Right hindlimb (tissue), 1 donor: Measurements from ENCODE around the gene CRYBB2.
"Not testable (repeated sequence)": the region's sequence is repeated elsewhere in the genome, so short reads cannot be mapped to it uniquely, and the experiment has no call there.

ENCODE experiments used
- DNase-seq: peaks from one replicate; pipeline ENCODE4 v3.0.0-alpha.2; 2018

The CRYBB2 gene

DNA sequence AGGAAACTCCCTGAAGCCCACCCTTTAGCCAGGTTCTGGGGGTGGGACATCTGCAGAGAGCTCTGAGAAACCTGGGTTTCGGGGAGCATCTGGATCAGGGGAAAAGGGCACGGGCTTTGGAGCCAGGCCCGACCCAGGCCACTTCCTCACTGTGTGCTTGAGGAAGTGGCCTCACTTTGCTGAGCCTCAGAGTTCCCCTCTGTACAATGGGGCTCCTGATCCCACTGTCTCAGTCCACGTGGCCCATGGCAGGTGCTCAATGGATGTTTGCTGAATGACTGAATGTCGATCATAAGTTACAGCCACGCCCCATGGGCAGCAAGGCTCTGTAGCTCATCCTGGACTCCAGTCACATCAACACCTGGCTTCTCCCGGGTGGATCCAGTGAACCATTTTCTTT lies 18.5 kb upstream of the CRYBB2 start:
- no peak for DNase-seq

- DNase-seq: no peak
Observed at GRCh38 chr22:25201557-25202273, 17.7 kb upstream of the CRYBB2 start.

- DNase-seq: peak; percentile 53
Observed at GRCh38 chr22:25202290-25202921, 17.0 kb upstream of the CRYBB2 start.

DNA sequence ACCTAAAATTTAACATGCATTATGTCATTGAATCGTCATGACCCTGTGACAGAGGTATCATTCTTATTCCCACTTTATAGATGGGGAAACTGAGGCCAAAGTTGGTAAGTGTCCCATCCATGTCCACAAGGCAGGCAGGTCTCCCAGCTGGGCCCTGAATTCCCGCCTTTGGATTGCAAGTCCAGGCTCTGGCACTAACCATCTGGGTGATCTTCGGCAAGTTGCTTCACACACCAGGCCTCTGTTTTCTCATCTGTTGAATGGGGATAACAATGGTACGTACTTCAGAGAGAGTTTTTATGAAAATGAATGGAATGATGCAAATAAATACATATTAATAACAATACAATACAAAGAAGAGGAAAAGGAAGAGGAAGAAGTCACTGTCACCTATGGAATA lies 16.4 kb upstream of the CRYBB2 start:
- DNase-seq: no peak

DNA sequence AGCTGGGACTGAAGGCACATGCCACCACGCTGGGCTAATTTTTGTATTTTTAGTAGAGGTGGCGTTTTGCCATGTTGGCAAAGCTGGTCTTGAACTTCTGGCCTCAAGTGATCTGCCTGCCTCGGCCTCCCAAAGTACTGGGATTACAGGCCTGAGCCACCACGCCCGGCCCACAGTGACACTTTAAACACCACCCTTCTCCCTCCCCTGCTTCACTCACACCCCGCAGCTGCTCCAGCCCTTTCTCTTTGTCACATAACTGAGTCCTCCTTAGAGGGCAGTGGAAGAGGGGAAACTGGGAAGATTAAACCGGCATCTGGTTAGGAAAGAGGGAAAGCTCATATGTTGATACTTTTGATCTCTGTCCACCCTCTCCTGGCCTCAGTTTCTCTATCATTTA lies 14.9 kb upstream of the CRYBB2 start:
- DNase-seq: not testable (repeated sequence)

GRCh38 chr22:25205847-25206246 lies 13.6 kb upstream of the CRYBB2 start:
- DNase-seq: no peak

DNA sequence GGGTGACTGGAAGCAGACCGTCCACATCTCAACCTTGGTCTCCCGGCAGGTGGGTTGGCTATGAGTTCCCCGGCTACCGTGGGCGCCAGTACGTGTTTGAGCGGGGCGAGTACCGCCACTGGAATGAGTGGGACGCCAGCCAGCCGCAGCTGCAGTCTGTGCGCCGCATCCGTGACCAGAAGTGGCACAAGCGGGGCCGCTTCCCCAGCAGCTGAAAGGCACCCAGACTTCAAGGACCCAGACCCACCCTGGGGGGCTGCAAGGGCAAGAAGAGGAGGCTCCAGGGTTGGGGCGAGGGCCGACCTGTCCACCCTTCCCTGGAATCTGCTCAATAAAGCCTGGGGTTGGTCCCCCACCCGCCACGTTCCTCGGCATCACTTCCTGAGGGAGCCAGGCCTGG lies 12.4 kb upstream of the CRYBB2 start:
- no peak for DNase-seq

DNA sequence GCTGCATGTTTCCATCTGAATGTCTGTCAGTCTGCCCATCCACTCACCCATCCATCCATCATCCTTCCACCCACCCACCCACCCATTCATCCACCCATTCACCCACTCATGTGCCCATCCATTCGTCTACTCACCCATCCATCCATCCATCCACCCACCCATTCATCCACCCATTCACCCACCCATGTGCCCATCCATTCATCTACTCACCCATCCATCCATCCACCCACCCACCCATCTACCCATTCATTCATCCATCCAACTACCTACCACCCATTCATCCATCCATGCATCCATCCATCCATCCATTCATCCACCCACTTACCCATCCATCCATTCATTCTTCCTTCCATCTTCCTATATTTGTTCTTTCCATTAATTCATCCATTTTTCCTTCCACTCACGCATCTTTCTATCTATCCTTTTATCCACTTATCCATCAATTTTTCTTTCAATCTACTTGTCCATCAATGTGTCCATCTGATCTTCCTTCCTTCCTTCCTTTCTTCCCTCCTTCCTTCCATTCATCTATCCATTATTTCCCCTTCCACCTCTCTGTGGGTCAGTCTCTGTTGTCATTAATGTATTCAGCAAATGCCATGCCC lies 11.8 kb upstream of the CRYBB2 start:
- no peak for DNase-seq

DNA sequence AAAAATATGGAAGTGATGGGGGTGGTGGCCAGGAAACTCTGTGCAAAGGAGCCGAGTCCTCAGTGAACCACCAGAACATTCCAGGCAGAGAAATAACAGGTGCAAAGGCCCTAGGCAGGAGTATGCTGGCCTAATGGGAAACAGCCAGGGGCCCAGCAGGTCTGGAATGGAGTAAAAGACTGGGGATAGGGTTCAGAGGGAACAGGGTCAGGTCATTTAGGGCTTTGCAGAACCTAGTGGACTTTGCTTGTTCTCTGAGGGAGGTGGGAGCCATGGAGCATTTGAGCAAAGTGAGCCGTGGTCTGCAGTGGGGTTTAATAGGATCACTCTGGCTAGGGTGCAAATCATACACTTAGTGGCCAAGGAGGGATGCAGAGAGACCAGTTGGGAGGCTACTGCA lies 11.1 kb upstream of the CRYBB2 start:
- DNase-seq: no peak

GRCh38 chr22:25208743-25209505 lies 10.5 kb upstream of the CRYBB2 start:
- DNase-seq: no peak

- no peak for DNase-seq
Observed at GRCh38 chr22:25210793-25211192, 8.6 kb upstream of the CRYBB2 start.

DNA sequence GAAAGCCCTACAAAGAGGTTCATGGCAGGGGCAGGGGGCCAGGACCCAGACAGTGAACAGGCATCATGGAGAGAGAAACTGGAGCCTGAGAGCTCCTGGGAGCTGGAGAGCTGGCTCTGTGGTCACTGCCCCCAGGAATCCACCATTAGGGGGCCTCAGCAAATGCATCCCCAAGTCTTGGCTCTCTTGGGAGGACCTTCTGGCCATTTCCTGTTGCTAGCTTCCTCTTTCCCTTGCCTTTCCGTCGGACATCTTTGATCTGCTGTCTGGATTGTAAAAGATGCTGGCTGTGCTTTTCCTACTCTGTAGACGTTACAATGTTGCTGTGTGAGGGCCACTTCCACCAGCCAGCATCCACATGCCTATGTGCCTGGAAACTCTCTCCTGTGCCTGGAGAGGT lies 7.1 kb upstream of the CRYBB2 start:
- no peak for DNase-seq

DNA sequence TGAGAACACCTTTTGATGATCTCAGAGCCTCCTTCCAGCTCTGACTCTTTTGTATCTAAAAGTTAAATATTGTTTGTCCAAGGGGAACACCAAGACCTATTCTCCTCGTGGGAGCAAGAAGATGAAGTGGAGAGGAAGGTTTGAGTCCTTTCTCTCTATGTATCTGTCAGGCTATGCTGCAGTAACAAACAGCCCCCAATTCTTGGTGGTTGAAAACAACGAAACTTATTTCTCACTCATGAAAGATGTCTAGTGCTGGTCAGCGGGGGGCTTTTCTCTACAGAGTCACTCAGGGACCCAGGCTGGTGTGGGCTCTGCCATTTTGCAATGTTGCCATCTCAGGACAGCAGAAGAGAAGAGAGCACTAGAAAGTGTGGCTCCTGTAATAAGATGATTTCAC lies 6.2 kb upstream of the CRYBB2 start:
- DNase-seq: no peak

DNA sequence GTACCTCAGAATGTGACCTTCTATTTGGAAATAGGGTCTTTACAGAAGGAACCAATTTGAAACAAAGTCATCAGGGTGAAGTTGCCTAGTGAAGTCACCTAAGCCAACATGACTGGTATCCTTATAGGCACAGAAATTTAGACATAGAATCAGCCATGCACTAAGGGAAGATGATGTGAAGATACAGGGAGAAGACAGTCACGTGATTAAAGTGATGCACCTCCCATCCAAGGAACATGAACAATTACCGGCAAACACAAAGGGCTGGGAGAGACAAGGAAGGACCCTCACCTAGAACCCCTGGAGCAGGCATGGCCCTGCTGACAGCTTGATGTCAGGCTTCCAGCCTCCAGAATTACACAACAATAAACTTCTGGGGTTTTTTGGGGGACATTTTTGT lies 3.2 kb upstream of the CRYBB2 start:
- no peak for DNase-seq

GRCh38 chr22:25219948-25220442 lies 556 bp downstream of the CRYBB2 start:
- DNase-seq: no peak

DNA sequence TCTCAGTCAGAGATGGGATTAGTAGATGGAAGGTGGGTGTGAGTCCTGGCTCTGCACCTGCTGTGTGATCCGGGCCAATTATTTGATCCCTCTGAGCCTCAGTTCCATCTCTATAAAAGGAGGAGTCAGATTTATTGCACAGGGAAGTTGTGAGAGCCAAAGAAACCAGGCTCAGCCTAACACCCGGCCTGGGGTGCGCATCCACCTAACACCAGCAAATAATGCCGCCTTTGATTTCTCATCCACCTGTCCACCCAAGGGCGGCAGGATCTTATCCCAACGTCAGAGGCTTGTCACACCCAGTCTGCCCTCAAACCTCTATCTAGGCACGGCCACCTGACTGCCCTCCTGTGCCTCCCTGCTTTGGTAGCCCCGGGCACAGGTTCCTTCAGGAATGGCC lies 2.4 kb downstream of the CRYBB2 start:
- no peak for DNase-seq

- DNase-seq: no peak
Observed at GRCh38 chr22:25223269-25223850, 3.9 kb downstream of the CRYBB2 start.

- no peak for DNase-seq
Observed at GRCh38 chr22:25228822-25229221, 9.4 kb downstream of the CRYBB2 start.

DNA sequence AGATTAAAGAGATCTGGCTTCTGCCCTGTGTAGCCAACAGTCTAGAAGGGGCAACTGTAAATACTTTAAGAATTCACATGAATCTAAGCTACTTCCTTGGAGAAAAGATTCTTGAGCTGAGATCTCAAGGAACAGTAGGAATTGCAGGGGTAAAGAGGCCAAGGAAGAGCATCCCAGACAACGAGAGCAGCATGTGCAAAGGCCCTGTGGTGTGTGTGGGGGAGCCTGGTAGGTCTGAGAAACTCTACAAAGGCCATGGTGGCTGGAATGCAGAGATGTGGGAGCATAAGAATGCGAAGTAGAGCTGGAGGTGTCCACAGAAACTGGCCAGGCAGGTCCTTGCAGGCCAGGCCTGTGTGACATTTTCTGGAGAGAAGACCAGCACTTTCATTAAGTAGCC lies 11.3 kb downstream of the CRYBB2 start:
- not testable (repeated sequence) for DNase-seq

GRCh38 chr22:25232301-25232700 lies 12.9 kb downstream of the CRYBB2 start:
- no peak for DNase-seq

- not testable (repeated sequence) for DNase-seq
Observed at GRCh38 chr22:25233706-25234105, 14.3 kb downstream of the CRYBB2 start.

- peak; percentile 79 for DNase-seq
Observed at GRCh38 chr22:25235547-25236290, 16.3 kb downstream of the CRYBB2 start.
